Endothelial cell of umbilical vein (primary cell): ENCODE results near the gene DCUN1D2. TPM values are rescaled to one million over a fixed set of nuclear protein-coding genes. Genes with fewer than 3 reads are reported as not detected.

Experiments
- BruUV-seq: library from RNA; stranded (reverse); fragments of 400-500 nt; replicated peaks from 2 replicates; lab custom pipeline; 2021; lab: Mats Ljungman, UMichigan
- CTCF ChIA-PET: fragments of 300-600, 350-600 bp; sonication (Branson Sonifier 250); formaldehyde crosslinking; loops from one replicate; lab custom pipeline; 2021; ENCODE audit warnings: antibody characterized with exemption, inconsistent platforms; lab: Charles Lee
- POLR2A ChIA-PET: fragments of 300-600, 350-600 bp; sonication (Branson Sonifier 250); formaldehyde crosslinking; loops from one replicate; lab custom pipeline; 2021; ENCODE audit warnings: antibody characterized with exemption, inconsistent platforms; lab: Charles Lee
- DNase-seq: peaks from one replicate; pipeline ENCODE4 v3.0.0-alpha.2; 2011; ENCODE audit warnings: low read depth, low spot score
- FAIRE-seq: peaks from 2 replicates; lab custom pipeline; 2011; peaks lifted over from hg19 to GRCh38; lab: Jason Lieb, UNC
- H2AFZ ChIP-seq: 2 replicates; pipeline ENCODE4 v1.6.0; 2012; ENCODE audit warnings: low read depth, low read length, control low read depth, inconsistent platforms
- H3K27ac ChIP-seq: 2 replicates; pipeline ENCODE4 v1.5.1; 2011; ENCODE audit warnings: low read depth, mild to moderate bottlenecking, control low read depth, low read length, moderate library complexity; ENCODE audit not compliant: insufficient read depth
- H3K27me3 ChIP-seq, 2 experiments: 2 replicates each; pipeline versions ENCODE4 v1.6.0 to v1.6.1; 2011; ENCODE audit warnings: low read length in 2 of 2, mixed read lengths in 1 of 2; ENCODE audit not compliant: control insufficient read depth in 2 of 2, insufficient read depth in 2 of 2
- H3K36me3 ChIP-seq, 2 experiments: 2 replicates in 1 of 2; 3 replicates in 1 of 2; pipeline ENCODE4 v1.5.1; 2011; ENCODE audit warnings: low read length in 2 of 2, mild to moderate bottlenecking in 1 of 2, moderate library complexity in 1 of 2; ENCODE audit not compliant: control insufficient read depth in 2 of 2, insufficient read depth in 2 of 2; ENCODE audit errors: extremely low read depth in 1 of 2
- H3K4me1 ChIP-seq: 3 replicates; pipeline ENCODE4 v1.5.1; 2011; ENCODE audit warnings: mild to moderate bottlenecking, low read length; ENCODE audit not compliant: control insufficient read depth, insufficient read depth; ENCODE audit errors: extremely low read depth
- H3K4me2 ChIP-seq: 2 replicates; pipeline ENCODE4 v1.6.1; 2011; ENCODE audit warnings: low read length, control low read depth, mixed read lengths; ENCODE audit not compliant: insufficient read depth
- H3K4me3 ChIP-seq, 3 experiments: fragments of 200-600 bp in 1 of 3; sonication (generic), shearing (Covaris generic) in 1 of 3; replicated peaks in 1 of 3; 2 replicates each; pipeline ENCODE4 v1.5.1; 2011 to 2016; ENCODE audit warnings: control low read depth in 3 of 3, low read length in 3 of 3, mild to moderate bottlenecking in 2 of 3, inconsistent platforms in 1 of 3, low read depth in 1 of 3, moderate library complexity in 1 of 3; ENCODE audit not compliant: insufficient read depth in 1 of 3
- H3K79me2 ChIP-seq: 2 replicates; pipeline ENCODE4 v1.6.0; 2012; ENCODE audit warnings: low read length, inconsistent platforms; ENCODE audit not compliant: control insufficient read depth, insufficient read depth
- H3K9ac ChIP-seq: replicated peaks from 2 replicates; pipeline ENCODE3; 2011; ENCODE audit warnings: low read length, control low read depth; ENCODE audit not compliant: insufficient read depth; ENCODE audit errors: extremely low read depth
- H3K9me1 ChIP-seq: replicated peaks from 3 replicates; pipeline ENCODE4 v1.6.0; 2011; ENCODE audit warnings: mild to moderate bottlenecking, low read length; ENCODE audit not compliant: control insufficient read depth, insufficient read depth; ENCODE audit errors: extremely low read depth
- H3K9me3 ChIP-seq: replicated peaks from 2 replicates; pipeline ENCODE4 v1.5.1; 2012; ENCODE audit warnings: low read length, inconsistent platforms; ENCODE audit not compliant: control insufficient read depth, insufficient read depth
- H4K20me1 ChIP-seq: replicated peaks from 2 replicates; pipeline ENCODE3; 2011; ENCODE audit warnings: mild to moderate bottlenecking, low read length; ENCODE audit not compliant: control insufficient read depth, insufficient read depth; ENCODE audit errors: extremely low read depth
- CTCF ChIP-seq, 2 donors: IDR thresholded peaks; 1 replicate in 1 of 2; 2 replicates in 1 of 2; pipeline ENCODE4 v1.5.1; 2011; ENCODE audit warnings: low read length in 2 of 2, mild to moderate bottlenecking in 2 of 2, moderate library complexity in 2 of 2, control low read depth in 1 of 2, inconsistent platforms in 1 of 2, low read depth in 1 of 2; ENCODE audit not compliant: insufficient read depth in 1 of 2; ENCODE audit errors: extremely low read depth in 1 of 2
- EZH2 ChIP-seq: IDR thresholded peaks from 2 replicates; pipeline ENCODE4 v1.6.1; 2012; ENCODE audit warnings: borderline replicate concordance, low read depth, mild to moderate bottlenecking, moderate library complexity, low read length, inconsistent platforms; ENCODE audit not compliant: severe bottlenecking
- FOS ChIP-seq: IDR thresholded peaks from 2 replicates; pipeline ENCODE4 v1.6.1; 2011; ENCODE audit warnings: mild to moderate bottlenecking, low read length, moderate library complexity, borderline replicate concordance; ENCODE audit not compliant: insufficient read depth
- GATA2 ChIP-seq: IDR thresholded peaks from 2 replicates; pipeline ENCODE4 v1.7.0; 2011; ENCODE audit warnings: low read depth, mild to moderate bottlenecking, moderate library complexity, mixed read lengths, low read length; ENCODE audit not compliant: insufficient read length, insufficient read depth
- JUN ChIP-seq: IDR thresholded peaks from 2 replicates; pipeline ENCODE4 v1.6.1; 2011; ENCODE audit warnings: borderline replicate concordance, low read depth; ENCODE audit not compliant: insufficient read length, insufficient read depth
- MAX ChIP-seq: IDR thresholded peaks from 2 replicates; pipeline ENCODE4 v1.6.1; 2011; ENCODE audit not compliant: insufficient read depth, insufficient read length
- MYC ChIP-seq: IDR thresholded peaks from one replicate; pipeline ENCODE4 v1.6.1; 2011; ENCODE audit warnings: mild to moderate bottlenecking, low read depth, low read length
- POLR2A ChIP-seq: IDR thresholded peaks from 2 replicates; pipeline ENCODE4 v1.6.1; 2012; ENCODE audit warnings: low read depth, mild to moderate bottlenecking, control low read depth, low read length
- POLR2AphosphoS5 ChIP-seq: IDR thresholded peaks from 2 replicates; pipeline ENCODE4 v1.6.1; 2012; ENCODE audit warnings: low read depth, mild to moderate bottlenecking, control low read depth, low read length, moderate library complexity; ENCODE audit not compliant: insufficient read depth
- dilution Hi-C: fragments of 300-500 bp; cut with MboI; formaldehyde crosslinking; loops from one replicate; pipeline ENCODE4 v1.15.0; 2019; ENCODE audit warnings: low sequenced_read_pairs; ENCODE audit not compliant: extremely low pct_ligation_motif_present
- intact Hi-C: fragments of 100-400 bp; cut with micrococcal nuclease; formaldehyde crosslinking; loops from one replicate; pipeline ENCODE4 v1.10.0; 2022
- polyA plus RNA-seq, 4 experiments: library from polyadenylated mRNA; depleted of rRNA in 3 of 4; stranded (reverse) in 3 of 4; unstranded in 1 of 4; fragments of >200 nt; gene quantifications; 2 replicates each; pipeline versions ENCODE4 v1.2.1 to v1.2.3, GENCODE V29; 2011 to 2012; ENCODE audit warnings: missing spikeins in 1 of 4
- total RNA-seq: library from RNA; stranded (reverse); gene quantifications from 2 replicates; pipeline ENCODE4 v1.2.3, GENCODE V29; 2021

The DCUN1D2 gene
- total and polyA plus RNA-seq, 2 donors (not counting 3 experiments of a cell fraction or from before 2014, with no cell fraction given) = 10.5 to 24.9 TPM

- Histone ChIP-seq H3K9me3 (no peaks in the 10 kb centered on the region), H3K4me3 (no peak overlapping the region), H3K27ac (no peak overlapping the region), H3K9ac (no peak overlapping the region), H3K4me1 (no peaks in the 10 kb centered on the region), H4K20me1 (no peaks in the 10 kb centered on the region), H3K27me3 (no peaks in the 10 kb centered on the region), H3K36me3 (peaks cover 4 to 31% of the 10 kb centered on the region in 2 experiments), H2AFZ (no peak overlapping the region), H3K9me1 (no peaks in the 10 kb centered on the region), H3K4me2 (no peak overlapping the region), H3K79me2 (no peaks in the 10 kb centered on the region)
- CTCF ChIA-PET = interaction anchor here (0.8 to 1.2 kb wide), 2 partner anchors 12 to 28 kb away, joined by 4 to 5 read pairs; no protein-coding TSS in a partner anchor
- TF ChIP-seq POLR2A (no peak), JUN (no peak), CTCF (IDR thresholded peaks at IDR 0.05; ENCODE audit: extremely low read depth in 1 of 2, insufficient read depth in 1 of 2, low read depth in 1 of 2, low read length in 2 of 2) (no peak), GATA2 (no peak), MYC (no peak), POLR2AphosphoS5 (no peak), EZH2 (no peak), FOS (no peak), MAX (no peak)
- intact Hi-C loops = no loop called here
- dilution Hi-C loops = no loop called here
- FAIRE-seq (no peak), DNase-seq (no peak)
- no TSS peak for BruUV-seq
- POLR2A ChIA-PET = no interaction called here
Observed at GRCh38 chr13:113534236-113534860, 43.8 kb upstream of the DCUN1D2 start.
